ENCODE results near the gene NRIP3. TPM values are rescaled to one million over a fixed set of nuclear protein-coding genes. Genes with fewer than 3 reads are reported as not detected.
"Not testable (repeated sequence)": the region's sequence is repeated elsewhere in the genome, so short reads cannot be mapped to it uniquely, and the experiment has no call there.

Gene NRIP3
- total RNA-seq, 1 donor from 2014 or later: 1.0 TPM

DNA sequence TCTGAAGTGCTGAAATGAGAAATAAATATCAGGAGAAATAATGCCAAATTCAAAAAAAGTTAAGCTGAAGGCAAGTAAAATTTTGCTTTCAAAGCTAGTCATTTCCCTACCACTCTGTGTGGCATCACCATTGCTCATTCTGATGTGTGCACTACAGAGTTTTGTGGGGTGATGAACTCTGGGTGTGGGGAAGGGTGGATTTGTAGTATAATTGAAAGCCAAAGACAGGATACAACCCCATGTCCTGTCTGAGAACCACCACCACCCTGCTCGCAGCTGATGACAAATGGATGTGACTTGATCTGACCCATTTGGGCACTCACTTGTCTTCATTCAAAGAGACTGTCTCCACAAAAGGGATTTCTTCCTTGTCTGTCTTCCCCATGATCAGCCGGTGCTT is 20.2 kb downstream of the NRIP3 start:
- intact Hi-C loops (cut with DNase I): no loop called here
- DNase-seq (ENCODE audit: low spot score): no peak

DNA sequence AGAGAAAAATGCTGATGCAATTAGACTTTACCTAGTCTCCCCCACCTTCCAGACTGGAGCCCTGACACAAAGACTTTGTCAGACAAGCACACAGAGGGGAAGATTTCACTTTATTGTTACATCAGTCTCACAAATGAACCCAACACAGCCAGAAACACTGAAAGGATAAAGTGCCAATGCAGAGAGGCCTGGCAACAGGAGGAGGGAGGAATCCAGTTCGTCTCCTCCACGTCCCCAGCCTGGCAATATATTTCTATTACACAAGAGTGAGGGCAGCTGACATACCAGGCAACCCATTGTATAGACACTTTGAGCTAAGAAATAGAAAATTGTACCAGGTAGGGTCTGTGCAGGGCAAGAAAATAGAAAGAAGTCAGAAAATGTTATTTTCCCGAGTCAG is 23.3 kb downstream of the NRIP3 start:
- intact Hi-C loops (cut with DNase I): no loop called here
- DNase-seq (ENCODE audit: low spot score): no peak

DNA sequence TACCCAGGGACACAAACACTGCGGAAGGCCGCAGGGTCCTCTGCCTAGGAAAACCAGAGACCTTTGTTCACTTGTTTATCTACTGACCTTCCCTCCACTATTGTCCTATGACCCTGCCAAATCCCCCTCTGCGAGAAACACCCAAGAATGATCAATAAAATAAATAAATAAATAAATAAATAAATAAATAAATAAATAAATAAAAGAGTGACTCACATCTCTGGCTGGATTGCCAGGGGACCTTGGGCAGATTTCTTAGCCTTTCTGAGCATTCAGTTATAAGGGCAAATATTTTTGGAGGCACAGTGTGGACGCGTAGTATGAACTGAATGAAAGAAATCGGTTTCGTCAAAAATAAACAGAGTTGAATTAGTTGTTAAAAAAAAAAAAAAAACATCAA is 24.4 kb downstream of the NRIP3 start:
- DNase-seq (ENCODE audit: low spot score); intact Hi-C loops (cut with DNase I): not testable (repeated sequence)

DNA sequence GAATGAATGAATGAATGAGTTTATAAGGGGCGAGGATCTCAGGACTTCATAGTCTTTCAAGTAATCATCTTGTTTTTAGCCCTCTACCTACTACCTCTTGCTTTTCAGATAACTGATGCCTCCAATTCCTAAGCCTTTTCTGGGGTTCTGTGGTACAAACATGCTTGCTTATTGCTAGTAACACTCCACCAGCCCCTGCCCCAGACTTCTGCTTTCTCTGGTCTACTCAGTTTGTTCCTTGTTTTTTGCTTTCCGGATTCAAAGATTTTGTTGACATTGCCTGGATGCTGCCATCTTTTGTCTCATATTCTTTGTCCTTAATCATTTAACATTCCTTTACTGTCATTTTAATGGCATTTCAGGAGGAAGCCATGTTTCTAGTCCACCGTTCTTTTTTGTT is 30.7 kb downstream of the NRIP3 start:
- intact Hi-C loops (cut with DNase I): no loop called here
- DNase-seq (ENCODE audit: low spot score): no peak

DNA sequence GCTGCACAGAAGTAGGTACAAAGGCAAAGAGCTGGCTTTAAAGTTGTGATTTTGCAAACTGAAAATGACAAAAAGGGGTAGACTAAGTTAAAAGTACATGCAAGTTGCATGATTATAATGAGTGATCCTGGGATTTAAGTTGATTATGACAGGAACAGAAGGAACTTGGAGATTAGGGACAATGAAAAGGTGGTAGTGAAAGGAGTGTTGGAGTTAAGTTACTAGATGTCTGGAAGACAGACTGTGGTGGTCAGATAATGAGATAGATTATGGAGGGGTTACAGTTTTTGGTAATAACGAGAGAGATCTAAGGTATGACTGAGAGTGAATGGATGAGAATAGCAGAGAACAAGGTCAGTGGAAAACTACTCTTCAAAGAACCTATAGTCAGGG is 31.9 kb downstream of the NRIP3 start:
- intact Hi-C loops (cut with DNase I): no loop called here
- no peak for DNase-seq (ENCODE audit: low spot score)

DNA sequence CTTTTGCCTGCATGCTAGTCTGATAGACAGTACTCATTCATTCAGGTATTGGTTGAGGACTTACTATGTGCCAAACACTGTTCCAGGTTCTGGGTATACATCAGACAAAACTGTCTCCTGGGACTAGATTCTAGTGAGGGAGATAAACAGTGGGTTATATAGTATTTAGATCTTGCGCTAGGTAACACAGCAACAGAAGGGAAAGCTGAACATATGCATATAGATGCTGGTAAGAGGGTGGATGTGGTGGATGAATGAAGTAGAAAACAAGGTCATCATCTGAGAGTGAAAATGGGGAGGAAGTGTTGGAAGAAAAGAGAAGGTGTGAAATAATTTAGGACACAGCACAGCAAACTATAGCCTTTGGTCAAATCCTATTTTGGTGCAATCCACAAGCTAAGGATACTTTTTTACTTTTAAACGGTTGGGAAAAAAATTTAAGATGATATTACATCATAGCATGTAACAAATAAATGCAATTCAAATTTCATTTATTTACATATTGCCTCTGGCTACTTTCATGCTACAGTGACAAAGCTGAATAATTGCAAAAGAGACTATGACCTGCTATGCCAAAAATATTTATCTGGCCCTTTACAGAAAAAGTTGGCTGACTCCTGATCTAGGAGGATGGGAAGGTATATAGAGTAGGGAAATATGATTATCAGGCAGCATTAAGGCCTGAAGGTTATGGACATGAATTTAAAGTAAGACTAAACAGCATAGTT is 32.4 kb downstream of the NRIP3 start:
- intact Hi-C loops (cut with DNase I): no loop called here
- no peak for DNase-seq (ENCODE audit: low spot score)

DNA sequence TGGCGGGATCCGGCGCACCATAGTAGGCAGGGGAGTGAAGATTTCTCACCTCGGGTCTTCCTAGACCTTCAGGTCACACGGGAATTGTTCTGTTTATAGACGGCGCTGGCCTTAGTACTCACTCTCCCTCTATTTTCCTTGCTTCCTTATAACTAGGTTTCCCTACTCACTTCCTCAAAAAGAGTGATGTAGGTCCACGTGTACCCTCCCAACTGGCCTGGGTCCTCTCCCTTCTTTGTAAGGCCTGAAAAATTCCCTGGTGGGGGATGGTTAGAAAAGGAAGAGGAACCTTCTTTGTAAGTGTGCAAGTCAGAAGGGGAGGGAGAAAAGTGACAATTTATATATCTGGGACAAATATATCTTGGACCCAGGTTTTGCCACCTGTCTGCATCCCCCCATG is 36.6 kb downstream of the NRIP3 start:
- intact Hi-C loops (cut with DNase I): no loop called here
- DNase-seq (ENCODE audit: low spot score): no peak

DNA sequence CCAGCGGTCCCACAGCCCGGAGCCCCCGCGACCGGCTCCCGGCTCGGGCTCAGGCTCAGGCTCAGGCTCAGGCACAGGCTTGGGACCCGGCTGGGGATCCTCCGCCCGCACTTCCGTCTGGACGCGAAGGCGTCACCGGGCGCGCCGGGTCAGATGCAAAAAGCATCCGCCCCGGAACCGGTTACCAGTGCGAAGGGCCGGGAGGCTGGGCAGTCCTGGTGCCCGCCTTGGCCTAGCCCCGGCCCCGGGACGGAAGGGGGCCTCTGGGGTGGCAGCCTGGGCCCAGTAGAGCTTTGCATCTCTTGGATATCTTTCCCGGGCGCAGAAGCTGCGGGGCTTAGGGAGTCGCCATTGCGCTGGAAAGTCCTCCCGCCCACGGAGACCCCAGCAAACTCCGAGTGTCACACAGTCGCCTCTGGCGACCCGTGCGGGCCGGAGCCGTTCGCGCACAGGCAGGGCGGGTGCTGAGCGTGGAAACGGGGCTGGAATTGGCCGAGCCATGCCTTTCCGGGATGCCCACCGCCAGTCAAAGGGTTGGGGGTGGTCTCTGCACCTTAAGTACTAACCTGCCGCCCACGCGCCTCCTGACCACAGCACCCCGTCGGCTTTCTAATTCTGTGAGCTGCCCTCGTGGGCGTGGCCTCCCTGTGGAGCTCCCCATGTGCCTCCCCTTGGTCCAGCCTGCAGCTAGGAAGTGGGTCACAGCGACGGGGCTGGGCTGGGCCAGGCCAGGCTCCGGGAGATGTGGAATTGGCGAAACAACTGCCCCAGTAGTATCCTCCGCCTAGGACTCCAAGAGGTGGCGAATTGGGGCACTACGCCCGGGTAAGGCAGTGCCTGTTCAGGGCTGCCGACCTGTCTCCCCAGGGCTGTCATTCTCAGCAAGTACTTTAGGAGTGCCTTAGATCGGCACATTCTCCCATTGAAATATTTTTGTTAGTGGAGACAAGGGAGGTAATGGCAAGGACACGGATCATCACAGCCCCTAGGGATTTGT is 39.2 kb downstream of the NRIP3 start, which contains the start of gene TMEM9B:
TMEM9B (minus strand) TSS at position 119 of the 997 bp plus-strand sequence. CDS start 129 bp downstream, outside the sequence.
- intact Hi-C loops (cut with DNase I): loop anchor here (5.0 kb wide), 3 partner anchors 52 to 277 kb away; partner anchors contain the start of gene AKIP1
- DNase-seq (ENCODE audit: low spot score): peak; percentile 97

DNA sequence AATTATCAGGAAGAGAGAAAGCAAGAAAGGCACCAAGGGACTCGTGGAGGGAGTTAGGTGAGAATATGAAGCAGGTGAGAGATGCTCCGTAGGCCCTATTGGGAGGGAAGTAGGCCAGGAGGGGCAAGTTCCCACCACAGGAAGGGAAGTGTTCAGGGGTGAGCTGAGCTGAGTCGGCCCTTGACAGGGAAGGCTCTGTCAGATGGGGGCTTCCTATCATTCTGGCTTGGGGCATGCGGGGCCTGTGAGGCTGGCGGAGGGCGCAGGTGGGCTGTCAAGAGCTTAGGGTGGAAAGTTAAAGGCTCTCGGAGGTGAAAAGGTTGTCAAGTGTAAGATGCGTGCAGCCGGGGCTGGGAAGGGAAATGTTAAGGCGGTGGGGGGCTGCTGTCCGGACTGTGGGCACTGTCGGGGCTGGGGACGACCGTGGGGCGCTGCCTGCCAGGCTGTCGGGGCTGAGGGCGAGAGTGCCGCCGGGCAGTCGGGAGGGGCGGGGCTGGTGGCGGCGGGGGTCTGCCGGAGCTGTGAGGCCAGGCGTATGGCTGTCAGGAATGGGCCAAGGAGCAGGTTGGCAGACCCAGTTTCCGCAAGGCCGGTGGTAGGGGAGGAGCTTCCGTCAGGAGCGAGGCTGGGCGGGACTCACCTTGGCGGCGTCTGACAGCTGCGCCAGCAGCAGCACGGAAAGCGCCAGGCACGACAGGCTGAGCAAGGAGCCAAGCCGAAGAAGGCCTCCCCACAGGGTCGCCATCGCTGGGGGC is 40.1 kb downstream of the NRIP3 start:
- intact Hi-C loops (cut with DNase I): loop anchor here (5.0 kb wide), 3 partner anchors 51 to 276 kb away; partner anchors contain the start of gene AKIP1
- DNase-seq (ENCODE audit: low spot score): peak; percentile 92

DNA sequence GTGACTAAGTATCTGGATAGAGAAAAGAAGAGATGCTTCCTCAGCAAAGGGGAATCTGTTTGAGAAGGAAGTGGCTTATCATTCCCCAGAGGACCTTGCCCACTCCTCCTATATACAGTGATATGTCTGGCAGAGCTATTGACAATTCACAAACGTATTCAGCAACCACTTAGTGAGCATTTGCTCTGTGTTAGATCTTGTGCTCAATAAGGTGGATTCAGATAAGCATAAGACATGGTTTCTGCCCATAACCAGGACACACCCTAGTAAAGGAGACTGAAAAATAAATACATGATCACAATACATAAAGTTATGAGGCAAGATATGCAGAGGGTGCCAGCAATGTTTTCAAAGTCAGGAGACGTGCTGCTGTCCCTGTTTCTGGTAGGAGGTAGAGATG is 41.0 kb downstream of the NRIP3 start:
- no peak for DNase-seq (ENCODE audit: low spot score)
- intact Hi-C loops (cut with DNase I): loop anchor here (5.0 kb wide), 3 partner anchors 51 to 276 kb away; partner anchors contain the start of gene AKIP1

DNA sequence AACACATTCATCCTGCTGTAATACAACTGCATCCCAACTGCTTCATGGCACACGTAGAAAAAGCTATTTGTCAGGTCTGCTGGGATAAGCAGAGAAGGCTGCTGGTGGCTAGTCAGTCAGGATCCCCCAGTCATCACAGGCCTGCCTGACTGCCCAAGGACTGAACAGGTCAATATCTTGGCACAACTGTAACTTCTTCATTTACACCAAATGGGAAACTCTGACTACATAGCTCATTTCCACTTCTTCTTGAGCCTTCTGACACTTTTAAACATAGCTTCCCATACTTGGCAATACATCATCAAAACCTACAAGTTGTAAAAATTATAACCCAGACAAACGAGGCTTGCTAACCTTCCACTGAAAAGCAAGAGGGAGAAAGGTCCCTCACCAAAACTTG is 42.4 kb downstream of the NRIP3 start:
- intact Hi-C loops (cut with DNase I): loop anchor here (5.0 kb wide), 3 partner anchors 49 to 274 kb away; partner anchors contain the start of gene AKIP1
- no peak for DNase-seq (ENCODE audit: low spot score)

DNA sequence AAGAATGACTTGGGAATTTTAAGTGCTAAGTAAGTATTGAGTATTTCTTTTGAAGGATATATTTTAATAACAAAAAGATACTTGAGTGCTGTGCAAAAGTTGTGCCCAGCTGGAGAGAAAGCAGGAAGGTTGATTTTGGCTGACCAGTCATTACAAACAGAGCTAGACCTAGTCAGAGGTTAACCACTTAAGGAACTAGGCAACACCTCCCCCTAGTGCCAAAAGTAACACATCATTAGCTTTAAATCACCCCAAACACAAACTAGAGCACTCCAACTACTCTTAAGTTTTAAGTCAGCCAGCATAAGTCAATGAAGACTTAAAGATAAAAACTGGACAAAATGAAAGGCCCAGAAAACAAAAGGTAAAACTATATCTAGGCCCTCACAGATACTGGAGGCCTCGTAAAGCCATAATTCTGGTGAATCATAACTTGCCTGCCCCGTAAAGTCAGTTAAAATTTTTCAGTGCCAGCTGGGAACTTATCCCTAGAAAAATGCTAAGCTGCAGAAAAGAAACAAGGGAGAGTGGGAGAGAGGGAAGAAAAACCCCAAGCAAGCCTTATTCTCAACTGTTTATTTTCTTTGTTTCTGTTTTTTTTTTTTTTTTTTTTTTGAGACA is 44.1 kb downstream of the NRIP3 start:
- intact Hi-C loops (cut with DNase I): loop anchor here (5.0 kb wide), 3 partner anchors 47 to 272 kb away; partner anchors contain the start of gene AKIP1
- no peak for DNase-seq (ENCODE audit: low spot score)

DNA sequence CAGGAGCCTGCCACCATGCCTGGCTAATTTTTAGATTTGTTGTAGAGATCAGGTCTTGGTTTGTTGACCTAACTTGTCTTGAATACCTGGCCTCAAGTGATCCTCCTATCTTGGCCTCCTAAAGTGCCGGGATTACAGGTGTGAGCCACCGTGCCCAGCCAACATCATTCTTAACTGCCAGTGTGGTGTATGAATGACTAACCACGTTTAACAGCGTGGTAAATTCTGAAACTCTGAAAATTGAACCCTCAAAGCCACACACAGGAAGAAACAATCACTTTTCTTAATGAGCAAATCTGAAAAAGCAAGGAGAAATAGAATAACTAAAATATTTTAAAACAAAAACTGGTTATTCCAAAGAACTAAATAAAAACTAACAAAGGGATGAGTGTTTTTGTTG is 46.9 kb downstream of the NRIP3 start:
- DNase-seq (ENCODE audit: low spot score): no peak
- intact Hi-C loops (cut with DNase I): no loop called here

DNA sequence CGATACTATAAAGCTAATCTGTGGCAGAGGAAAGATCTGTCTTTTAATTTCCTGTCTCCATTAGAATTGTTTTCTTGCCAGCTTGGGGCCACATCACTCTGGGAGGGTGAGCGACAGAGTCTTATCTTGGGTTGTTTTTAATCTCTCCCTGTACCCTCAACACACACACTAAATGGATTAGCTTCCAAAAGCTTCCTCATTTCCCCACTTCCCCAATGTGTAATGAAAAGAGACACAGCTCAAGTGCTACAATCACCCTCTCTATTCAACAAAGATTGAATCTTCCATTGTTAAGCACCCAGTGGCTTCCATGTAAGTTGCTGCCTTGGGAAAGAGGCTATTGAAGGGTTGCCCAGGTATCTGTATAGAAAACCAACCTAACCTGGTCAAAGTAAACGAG is 54.9 kb downstream of the NRIP3 start:
- no peak for DNase-seq (ENCODE audit: low spot score)
- intact Hi-C loops (cut with DNase I): no loop called here

DNA sequence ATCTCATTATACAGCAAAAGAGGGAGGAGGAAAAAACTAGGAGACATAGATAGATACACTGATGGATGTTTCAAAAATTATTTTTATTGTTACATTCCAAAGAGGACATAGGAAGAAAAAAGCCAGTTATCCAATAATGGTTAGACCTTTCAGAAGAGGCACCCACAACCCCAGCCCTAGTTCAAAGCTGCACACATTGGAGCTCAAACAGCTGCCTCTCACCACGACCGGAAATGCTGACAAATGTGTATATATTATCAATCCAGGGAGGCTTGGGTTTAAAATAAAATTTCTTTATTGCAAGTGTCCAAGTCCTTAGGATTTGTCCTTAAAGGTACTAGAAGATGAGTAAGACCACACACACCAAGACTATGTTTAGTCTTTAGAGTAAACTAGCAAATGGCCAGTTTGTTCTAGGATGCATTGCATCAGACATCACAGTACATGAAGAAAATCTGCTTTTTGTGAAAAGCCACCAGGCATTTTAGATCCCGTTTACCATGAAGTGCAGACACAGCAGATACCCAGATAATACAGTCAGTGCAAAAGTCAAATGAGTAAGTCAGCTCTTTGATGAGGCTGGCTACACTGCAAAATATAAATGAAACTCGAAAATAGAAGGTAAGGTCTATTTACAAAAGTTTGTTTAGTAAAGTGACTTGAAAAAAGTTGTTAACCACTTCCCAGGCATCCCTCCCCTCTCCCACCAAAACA is 56.4 kb downstream of the NRIP3 start:
- intact Hi-C loops (cut with DNase I): no loop called here
- no peak for DNase-seq (ENCODE audit: low spot score)

DNA sequence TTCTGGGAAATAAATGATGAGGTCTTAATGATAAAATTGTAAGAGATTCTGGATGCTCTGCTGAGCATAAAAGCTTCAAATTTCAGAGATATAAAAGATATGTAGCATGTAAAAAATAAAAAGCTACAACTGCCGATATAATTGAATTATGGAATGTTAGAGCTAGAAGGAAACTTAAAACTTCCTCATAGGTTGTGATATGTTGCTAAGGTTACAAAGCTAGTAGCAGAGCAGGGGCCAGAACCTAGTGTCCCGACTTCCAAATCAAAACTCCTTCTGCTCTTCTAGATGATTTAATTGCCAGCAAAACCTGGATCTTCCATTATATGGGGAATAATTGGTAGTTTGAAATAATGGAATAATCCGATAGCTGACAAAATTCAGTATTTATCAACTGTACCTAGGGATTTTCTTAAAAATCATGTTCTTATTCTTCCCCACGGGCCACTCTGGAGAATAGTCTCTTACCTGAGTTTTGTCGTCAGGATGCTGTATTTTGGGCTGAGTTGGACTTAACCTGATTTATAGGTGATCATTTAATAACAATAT is 61.2 kb downstream of the NRIP3 start, which contains the start of gene ASCL3:
ASCL3 (minus strand) TSS at position 499 of the 549 bp plus-strand sequence. CDS start 4,855 bp downstream, outside the sequence.
- no peak for DNase-seq (ENCODE audit: low spot score)
- intact Hi-C loops (cut with DNase I): no loop called here

DNA sequence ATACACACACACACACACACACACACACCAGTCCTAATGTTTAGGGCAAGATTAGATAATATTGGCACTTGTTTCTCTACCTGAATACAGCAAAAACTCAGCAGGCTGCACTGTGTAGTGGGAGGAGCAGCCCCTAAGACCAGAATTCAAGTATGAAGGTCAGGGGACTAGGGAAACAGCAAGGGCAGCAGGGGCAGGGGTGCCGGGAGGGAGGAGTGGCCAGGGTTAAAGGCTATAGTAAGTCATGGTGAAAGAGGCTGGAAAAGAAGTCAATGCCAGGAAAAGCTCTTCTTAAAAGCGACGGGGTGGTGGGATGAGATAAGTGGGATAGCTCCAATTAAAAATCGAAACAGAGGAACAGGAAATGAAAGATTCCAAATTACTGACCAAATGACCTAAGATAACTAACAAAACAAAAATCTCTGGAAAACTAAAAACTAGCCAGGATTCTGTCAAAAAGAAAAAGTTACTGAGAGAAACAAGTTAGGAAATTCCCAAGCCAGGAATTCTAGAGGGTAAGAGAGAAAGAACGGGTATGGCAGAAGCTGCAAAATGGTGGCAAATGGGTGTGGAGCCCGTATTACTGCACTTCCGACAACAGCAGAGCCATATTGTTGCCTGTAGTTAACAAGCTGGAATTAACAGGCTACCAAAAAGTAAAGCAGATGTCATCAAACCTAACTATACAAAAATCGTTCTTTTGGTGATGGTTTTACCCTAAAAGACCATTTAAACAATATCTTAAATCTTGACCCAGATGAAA is 62.3 kb downstream of the NRIP3 start:
- intact Hi-C loops (cut with DNase I): no loop called here
- no peak for DNase-seq (ENCODE audit: low spot score)
